IMR-90 (cell line): ENCODE results near the gene ABCC9. TPM values are rescaled to one million over a fixed set of nuclear protein-coding genes. Genes with fewer than 3 reads are reported as not detected.

Experiments used
- ATAC-seq: fragments of 200-7000 bp; cut with Tn5 transposase; 2 replicates; pipeline ENCODE4 v1.9.1; 2020; ENCODE audit warnings: low read depth, mild to moderate bottlenecking, moderate library complexity
- BruUV-seq: library from RNA; stranded (reverse); fragments of 400-500 nt; replicated peaks from 2 replicates; lab custom pipeline; 2021; lab: Mats Ljungman, UMichigan
- CTCF ChIA-PET: fragments of 300-600 bp; formaldehyde crosslinking; extraction: SDS; loops from one replicate; lab custom pipeline; 2021; ENCODE audit warnings: antibody characterized with exemption; lab: Yijun Ruan, JAX
- POLR2A ChIA-PET: fragments of 300-600 bp; sonication (Branson Sonifier 250); formaldehyde crosslinking; loops from one replicate; lab custom pipeline; 2022; ENCODE audit warnings: antibody characterized with exemption; ENCODE audit not compliant: unreplicated experiment; lab: Charles Lee
- DNase-seq: peaks from one replicate; pipeline ENCODE4 v3.0.0; 2013
- H2AFZ ChIP-seq: replicated peaks from 2 replicates; pipeline ENCODE3; 2013; ENCODE audit warnings: low read length, mild to moderate bottlenecking; ENCODE audit not compliant: poor library complexity
- H2AK5ac ChIP-seq: 2 replicates; pipeline ENCODE4 v1.6.1; 2013; ENCODE audit warnings: low read depth, low read length, inconsistent platforms
- H2AK9ac ChIP-seq: replicated peaks from 2 replicates; pipeline ENCODE3; 2013; ENCODE audit warnings: mild to moderate bottlenecking, low read depth, low read length, moderate library complexity; ENCODE audit not compliant: poor library complexity
- H2BK120ac ChIP-seq: 2 replicates; pipeline ENCODE4 v1.6.1; 2013; ENCODE audit warnings: low read depth, low read length, inconsistent platforms
- H2BK15ac ChIP-seq: 3 replicates; pipeline ENCODE4 v1.6.1; 2013; ENCODE audit warnings: low read depth, low read length, inconsistent platforms
- H2BK20ac ChIP-seq: 2 replicates; pipeline ENCODE4 v1.6.1; 2013; ENCODE audit warnings: low read depth, mild to moderate bottlenecking, inconsistent platforms, low read length, moderate library complexity
- H2BK5ac ChIP-seq: 2 replicates; pipeline ENCODE4 v1.6.1; 2013; ENCODE audit warnings: mild to moderate bottlenecking, low read depth, low read length, inconsistent platforms; ENCODE audit not compliant: poor library complexity, severe bottlenecking
- H3K14ac ChIP-seq: replicated peaks from 2 replicates; pipeline ENCODE4 v1.6.1; 2013; ENCODE audit warnings: low read depth, low read length, inconsistent platforms
- H3K18ac ChIP-seq: 2 replicates; pipeline ENCODE4 v1.6.1; 2013; ENCODE audit warnings: low read depth, low read length, control low read depth
- H3K23ac ChIP-seq: 2 replicates; pipeline ENCODE4 v1.6.1; 2013; ENCODE audit warnings: low read depth, low read length, inconsistent platforms
- H3K27ac ChIP-seq: 2 replicates; pipeline ENCODE4 v1.5.1; 2013; ENCODE audit warnings: mild to moderate bottlenecking, control low read depth, low read length; ENCODE audit not compliant: insufficient read depth
- H3K27me3 ChIP-seq: 2 replicates; pipeline ENCODE4 v1.6.1; 2013; ENCODE audit warnings: low read length; ENCODE audit not compliant: control insufficient read depth, insufficient read depth
- H3K36me3 ChIP-seq: 2 replicates; pipeline ENCODE4 v1.6.1; 2013; ENCODE audit warnings: low read length, mixed read lengths; ENCODE audit not compliant: control insufficient read depth, insufficient read depth
- H3K4ac ChIP-seq: 2 replicates; pipeline ENCODE4 v1.6.1; 2013; ENCODE audit warnings: low read depth, low read length, inconsistent platforms
- H3K4me1 ChIP-seq: 2 replicates; pipeline ENCODE4 v1.6.1; 2013; ENCODE audit warnings: low read length, mixed read lengths; ENCODE audit not compliant: control insufficient read depth, insufficient read depth
- H3K4me2 ChIP-seq: 2 replicates; pipeline ENCODE4 v1.6.1; 2013; ENCODE audit warnings: low read depth, mild to moderate bottlenecking, control low read depth, low read length, moderate library complexity
- H3K4me3 ChIP-seq: 2 replicates; pipeline ENCODE4 v1.5.1; 2013; ENCODE audit warnings: low read depth, mild to moderate bottlenecking, control low read depth, low read length, moderate library complexity; ENCODE audit not compliant: insufficient read depth
- H3K56ac ChIP-seq: 2 replicates; pipeline ENCODE4 v1.6.1; 2013; ENCODE audit warnings: low read length, inconsistent platforms; ENCODE audit not compliant: insufficient read depth; ENCODE audit errors: extremely low read depth
- H3K79me1 ChIP-seq, 2 experiments: 2 replicates each; pipeline ENCODE4 v1.6.1; 2013; ENCODE audit warnings: low read length in 2 of 2, inconsistent platforms in 1 of 2, low read depth in 1 of 2
- H3K9ac ChIP-seq: 2 replicates; pipeline ENCODE4 v1.6.1; 2013; ENCODE audit warnings: low read depth, low read length, control low read depth
- H3K9me1 ChIP-seq: 2 replicates; pipeline ENCODE4 v1.6.1; 2013; ENCODE audit warnings: low read length, inconsistent platforms; ENCODE audit not compliant: insufficient read depth
- H3K9me3 ChIP-seq: 2 replicates; pipeline ENCODE4 v1.6.1; 2013; ENCODE audit warnings: low read length; ENCODE audit not compliant: control insufficient read depth, insufficient read depth
- H4K20me1 ChIP-seq: 2 replicates; pipeline ENCODE4 v1.6.1; 2013; ENCODE audit warnings: low read length, inconsistent platforms; ENCODE audit not compliant: insufficient read depth
- H4K5ac ChIP-seq: 2 replicates; pipeline ENCODE4 v1.6.1; 2013; ENCODE audit warnings: mild to moderate bottlenecking, low read depth, low read length, control low read depth
- H4K8ac ChIP-seq, 2 experiments: 2 replicates each; pipeline ENCODE4 v1.6.1; 2013; ENCODE audit warnings: low read depth in 2 of 2, low read length in 2 of 2, control low read depth in 1 of 2, inconsistent platforms in 1 of 2
- H4K91ac ChIP-seq: 2 replicates; pipeline ENCODE4 v1.6.1; 2013; ENCODE audit warnings: low read depth, low read length, inconsistent platforms; ENCODE audit not compliant: insufficient read depth
- CHD1 ChIP-seq: IDR thresholded peaks from 2 replicates; pipeline ENCODE4 v1.6.1; 2012; ENCODE audit warnings: low read depth, low read length, improper control_type of control experiment
- POLR2A ChIP-seq: IDR thresholded peaks from 2 replicates; pipeline ENCODE4 v1.6.1; 2012; ENCODE audit warnings: mild to moderate bottlenecking, low read depth, low read length
- RAD21 ChIP-seq: IDR thresholded peaks from 2 replicates; pipeline ENCODE4 v1.6.1; 2012; ENCODE audit warnings: low read length, improper control_type of control experiment
- WGBS, 2 experiments: methylation state at CpG; one replicate each; pipeline versions ENCODE4 v1.1.5 to v1.1.7; 2013; ENCODE audit warnings: missing lambda C conversion rate in 2 of 2; ENCODE audit not compliant: insufficient read length in 1 of 2; ENCODE audit errors: extremely low coverage in 2 of 2; 5-methylcytosine and 5-hydroxymethylcytosine counted together
- dilution Hi-C: fragments of 300-500 bp; cut with HindIII; formaldehyde crosslinking; loops from one replicate; pipeline ENCODE4 v1.14.3; 2018; ENCODE audit warnings: low sequenced_read_pairs; ENCODE audit not compliant: unreplicated experiment
- in situ Hi-C: fragments of 300-500 bp; cut with MboI; formaldehyde crosslinking; loops from 3 replicates; pipeline ENCODE4 v1.14.3; 2019; ENCODE audit warnings: low sequenced_read_pairs, inconsistent platforms, mixed read lengths
- intact Hi-C: fragments of 100-400 bp; cut with micrococcal nuclease; formaldehyde crosslinking; loops from 2 replicates; pipeline ENCODE4 v1.10.0; 2022
- polyA plus RNA-seq, 3 experiments: library from polyadenylated mRNA; depleted of rRNA; stranded (reverse); fragments of >200 nt; gene quantifications; 2 replicates each; pipeline ENCODE4 v1.2.3, GENCODE V29; 2012; ENCODE audit warnings: low replicate concordance in 1 of 3
- total RNA-seq: library from RNA; depleted of rRNA; stranded (reverse); fragments of >200 nt; gene quantifications from 2 replicates; pipeline ENCODE4 v1.2.3, GENCODE V29; 2012

Gene ABCC9
- total and polyA plus RNA-seq, 2 of the 4 experiments (the other 2 are of a cell fraction): 1.2 to 6.6 TPM

DNA sequence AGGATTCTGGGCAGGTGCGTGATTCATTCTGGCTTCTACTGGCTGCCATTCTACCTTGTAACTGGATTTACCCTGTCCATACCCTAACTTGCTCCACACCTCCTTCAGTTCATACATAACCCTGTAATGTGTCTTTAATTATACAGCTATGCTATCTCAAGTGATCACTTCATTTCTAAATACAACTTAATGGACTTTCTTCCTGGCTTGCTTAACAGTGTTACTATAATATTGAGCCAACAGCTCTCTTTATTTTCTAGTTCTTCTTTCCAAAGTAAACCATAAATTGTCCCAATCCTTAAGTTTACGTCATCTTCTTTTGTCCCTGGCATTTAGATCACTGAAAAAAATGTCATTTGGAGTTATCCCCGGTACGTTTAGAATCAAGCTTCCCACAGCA is 90.8 kb downstream of the ABCC9 start:
- CTCF ChIA-PET: no interaction called here
- no CpG with 5 or more reads among the region's 4 CpGs for WGBS, 2 experiments

More for the DNA sequence above, 90.8 kb downstream of the ABCC9 start:
- no peak overlapping the region for H2BK120ac ChIP-seq
- no peak overlapping the region for H3K4me3 ChIP-seq
- BruUV-seq: no TSS peak
- H3K4me1 ChIP-seq: no peaks in the 10 kb centered on the region
- no peak overlapping the region for H2AK5ac ChIP-seq
- H3K27me3 ChIP-seq: no peaks in the 10 kb centered on the region
- no peak overlapping the region for H3K9ac ChIP-seq
- ATAC-seq (no peak), DNase-seq (no peak)
- no peaks in the 10 kb centered on the region for H4K20me1 ChIP-seq
- H3K23ac ChIP-seq: no peak overlapping the region
- in situ Hi-C loops (no loop called here), intact Hi-C loops (no loop called here), dilution Hi-C loops (no loop called here)
- no peak overlapping the region for H4K8ac ChIP-seq
- H3K27ac ChIP-seq: no peak overlapping the region
- no peak overlapping the region for H3K4ac ChIP-seq
- no peak overlapping the region for H2BK5ac ChIP-seq
- no peak overlapping the region for H3K4me2 ChIP-seq
- no peak overlapping the region for H4K5ac ChIP-seq
- H3K18ac ChIP-seq: no peak overlapping the region
- no peak overlapping the region for H3K56ac ChIP-seq
- TF ChIP-seq POLR2A: no peak
- no peak for TF ChIP-seq RAD21
- no peak for TF ChIP-seq CHD1
- POLR2A ChIA-PET: no interaction called here
- no peaks in the 10 kb centered on the region for H3K36me3 ChIP-seq
- no peak overlapping the region for H4K91ac ChIP-seq
- no peaks in the 10 kb centered on the region for H3K9me3 ChIP-seq
- H2AK9ac ChIP-seq: no peak overlapping the region
- H2BK15ac ChIP-seq: no peak overlapping the region
- H3K79me1 ChIP-seq: no peaks in the 10 kb centered on the region
- peaks cover 6% of the 10 kb centered on the region; the same call in 1 of the 2 replicates for H3K9me1 ChIP-seq
- no peak overlapping the region for H2AFZ ChIP-seq
- no peak overlapping the region for H3K14ac ChIP-seq
- 0 out of 2 replicates have a peak overlapping the region, but pooled peaks have one; percentile 14 for H2BK20ac ChIP-seq
